ENCODE data around the gene GNPAT.
A peak's percentile ranks its signal among the peaks of the same experiment; 100 is the strongest.
"Not testable (repeated sequence)": the region's sequence is repeated elsewhere in the genome, so short reads cannot be mapped to it uniquely, and the experiment has no call there.

The GNPAT gene

GRCh38 chr1:231240883-231241735 lies at the start of gene GNPAT:
GNPAT (plus strand) TSS chr1:231241212; CDS start chr1:231241379, 167 bp downstream.
- peak; percentile 85 for DNase-seq (ENCODE audit: low read depth)

- DNase-seq (ENCODE audit: low read depth): no peak
Measured at GRCh38 chr1:231192620-231193163, 48.3 kb upstream of the GNPAT start.

GRCh38 chr1:231193710-231194340 lies 47.2 kb upstream of the GNPAT start:
- no peak for DNase-seq (ENCODE audit: low read depth)

- DNase-seq (ENCODE audit: low read depth): no peak
Measured at GRCh38 chr1:231194476-231194842, 46.6 kb upstream of the GNPAT start.

GRCh38 chr1:231194843-231195516 lies 46.0 kb upstream of the GNPAT start:
- DNase-seq (ENCODE audit: low read depth): no peak

- DNase-seq (ENCODE audit: low read depth): no peak
Measured at GRCh38 chr1:231196307-231196706, 44.7 kb upstream of the GNPAT start.

GRCh38 chr1:231196728-231197127 lies 44.3 kb upstream of the GNPAT start:
- no peak for DNase-seq (ENCODE audit: low read depth)

- DNase-seq (ENCODE audit: low read depth): no peak
Measured at GRCh38 chr1:231199868-231200267, 41.1 kb upstream of the GNPAT start.

- no peak for DNase-seq (ENCODE audit: low read depth)
Measured at GRCh38 chr1:231200388-231201031, 40.5 kb upstream of the GNPAT start.

GRCh38 chr1:231201375-231201978 lies 39.5 kb upstream of the GNPAT start:
- no peak for DNase-seq (ENCODE audit: low read depth)

GRCh38 chr1:231201979-231202633 lies 38.9 kb upstream of the GNPAT start:
- DNase-seq (ENCODE audit: low read depth): no peak

GRCh38 chr1:231203259-231204057 lies 37.6 kb upstream of the GNPAT start:
- no peak for DNase-seq (ENCODE audit: low read depth)

GRCh38 chr1:231206856-231207255 lies 34.2 kb upstream of the GNPAT start:
- no peak for DNase-seq (ENCODE audit: low read depth)

- no peak for DNase-seq (ENCODE audit: low read depth)
Measured at GRCh38 chr1:231207437-231207836, 33.6 kb upstream of the GNPAT start.

- no peak for DNase-seq (ENCODE audit: low read depth)
Measured at GRCh38 chr1:231208980-231209379, 32.0 kb upstream of the GNPAT start.

GRCh38 chr1:231209531-231209930 lies 31.5 kb upstream of the GNPAT start:
- DNase-seq (ENCODE audit: low read depth): no peak

GRCh38 chr1:231210126-231210525 lies 30.9 kb upstream of the GNPAT start:
- no peak for DNase-seq (ENCODE audit: low read depth)

GRCh38 chr1:231211005-231211857 lies 29.8 kb upstream of the GNPAT start:
- DNase-seq (ENCODE audit: low read depth): peak; percentile 81

- DNase-seq (ENCODE audit: low read depth): not testable (repeated sequence)
Measured at GRCh38 chr1:231212301-231212700, 28.7 kb upstream of the GNPAT start.

All from stimulated activated CD8-positive, alpha-beta memory T cell treated with anti-CD3 and anti-CD28 coated beads, Interleukin-15, amount 100 ng/mL, for 24 hours (primary cell).